Gastroesophageal sphincter (tissue), 3 donors: ENCODE measurements around the gene ARHGAP6.

Experiments used
- CTCF ChIP-seq, 4 experiments: fragments of 200-600 bp in 2 of 4; fragments of 450-650 bp in 2 of 4; sonication (generic) in 1 of 4; IDR thresholded peaks; one replicate each; pipeline ENCODE4 v1.5.1; 2017 to 2019; ENCODE audit warnings: antibody characterized with exemption in 4 of 4, mild to moderate bottlenecking in 2 of 4, moderate library complexity in 2 of 4
- EP300 ChIP-seq: sonication (generic); formaldehyde crosslinking; IDR thresholded peaks from one replicate; pipeline ENCODE4 v1.6.1; 2017; ENCODE audit warnings: antibody characterized with exemption, mild to moderate bottlenecking
- POLR2A ChIP-seq, 2 donors: fragments of 450-650 bp; IDR thresholded peaks; one replicate each; pipeline ENCODE4 v1.6.1; 2017; ENCODE audit warnings: antibody characterized with exemption in 2 of 2, mild to moderate bottlenecking in 2 of 2, moderate library complexity in 1 of 2
- POLR2AphosphoS5 ChIP-seq: sonication (generic); formaldehyde crosslinking; IDR thresholded peaks from one replicate; pipeline ENCODE4 v1.6.1; 2017; ENCODE audit warnings: antibody characterized with exemption

- TF ChIP-seq CTCF (IDR thresholded peaks at IDR 0.05) (peak; percentile 64 to 95 (median 88)), POLR2AphosphoS5 (no peak), POLR2A (IDR thresholded peaks at IDR 0.05) (no peak), EP300 (no peak)
Observed at GRCh38 chrX:11533199-11533651, 132.5 kb downstream of the ARHGAP6 start.
